ENCODE measurements around the gene FLT3LG. TPM values are rescaled to one million over a fixed set of nuclear protein-coding genes. Genes with fewer than 3 reads are reported as not detected.

FLT3LG gene
- total RNA-seq, 1 experiment from 2014 or later = 1.5 TPM

DNA sequence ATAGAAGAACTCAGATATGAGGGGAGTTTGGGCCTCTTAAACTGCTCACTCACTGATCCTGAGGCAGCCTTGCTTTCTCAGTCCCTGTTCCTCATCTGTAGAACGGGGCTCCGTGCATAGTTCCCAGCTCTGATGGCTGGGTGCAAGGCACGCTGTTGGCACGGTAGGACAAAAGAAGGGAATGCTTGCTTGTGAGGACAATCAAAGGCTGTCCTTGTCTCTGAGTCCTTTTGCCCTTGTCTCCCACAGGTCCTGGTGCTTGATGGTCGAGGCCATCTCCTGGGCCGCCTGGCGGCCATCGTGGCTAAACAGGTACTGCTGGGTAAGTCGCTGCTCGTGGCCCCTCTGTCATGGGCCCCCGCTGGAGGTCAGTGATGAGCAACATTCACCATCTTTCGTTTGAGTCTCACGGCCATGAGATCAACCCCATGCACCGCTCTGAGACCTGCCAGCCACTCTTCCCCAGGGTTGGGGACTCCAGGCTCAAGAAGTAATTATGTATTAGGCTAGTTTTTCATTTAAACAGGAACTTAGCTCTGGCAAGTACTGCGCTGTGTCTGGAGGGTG is 15.7 kb downstream of the FLT3LG start:
- intact Hi-C loops (cut with micrococcal nuclease) = loop anchor here (5.0 kb wide), 1 partner anchor 37 kb away; the partner anchor contains the start of genes ALDH16A1 and PIH1D1
- Mint-ChIP-seq H3K4me1 (ENCODE audit: insufficient read depth, unreplicated experiment) (no peaks in the 10 kb centered on the region), H3K9me3 (ENCODE audit: unreplicated experiment) (no peaks in the 10 kb centered on the region), H3K4me3 (ENCODE audit: unreplicated experiment) (peak overlapping the region; percentile 95), H3K27me3 (ENCODE audit: insufficient read depth, unreplicated experiment) (no peaks in the 10 kb centered on the region), H3K27ac (ENCODE audit: low read depth, unreplicated experiment) (peak overlapping the region; percentile 99), H3K36me3 (ENCODE audit: insufficient read depth, unreplicated experiment) (peaks cover 76% of the 10 kb centered on the region)
- ChIA-PET CTCF (interaction anchor here (0.8 kb wide), 1 partner anchor 183 kb away, joined by 3 read pairs; no protein-coding TSS in a partner anchor), POLR2A (interaction anchor here (0.7 to 3.7 kb wide), 8 partner anchors 8 to 439 kb away, joined by 3 to 69 read pairs (median 6); partner anchors contain the start of genes ALDH16A1, NOSIP, PIH1D1 and PRRG2)
- no TSS peak for BruUV-seq (replicated peaks)
- no peak for DNase-seq (ENCODE audit: unreplicated experiment)
- no peak for TF ChIP-seq CTCF (IDR thresholded peaks at IDR 0.05; ENCODE audit: unreplicated experiment)

DNA sequence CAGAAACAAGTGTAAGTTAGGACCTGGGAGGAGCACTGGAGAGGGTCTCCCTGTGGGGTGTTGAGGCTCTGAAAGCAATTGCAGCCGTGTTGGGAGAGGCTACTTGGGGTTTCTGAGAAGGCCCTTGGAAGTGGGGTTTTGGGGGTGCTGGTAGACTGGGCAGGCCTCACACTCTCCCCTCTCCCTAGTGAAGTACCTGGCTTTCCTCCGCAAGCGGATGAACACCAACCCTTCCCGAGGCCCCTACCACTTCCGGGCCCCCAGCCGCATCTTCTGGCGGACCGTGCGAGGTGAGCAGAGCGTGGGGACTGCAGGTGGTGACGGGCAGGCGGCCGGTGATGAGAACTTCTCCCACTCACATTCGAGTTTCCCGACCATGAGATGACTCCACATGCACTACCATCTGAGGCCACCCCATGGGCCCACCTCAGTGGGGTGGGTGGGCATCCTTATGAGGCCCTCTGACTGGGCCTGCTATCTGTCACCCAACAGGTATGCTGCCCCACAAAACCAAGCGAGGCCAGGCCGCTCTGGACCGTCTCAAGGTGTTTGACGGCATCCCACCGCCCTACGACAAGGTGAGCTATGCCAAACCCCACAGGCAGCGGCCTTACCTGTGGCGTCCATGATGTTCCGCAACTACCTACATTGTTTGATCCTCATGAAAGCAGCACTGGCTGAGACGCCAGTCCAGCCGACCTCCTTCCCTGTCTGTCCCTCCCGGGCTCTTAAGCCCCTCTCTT is 16.4 kb downstream of the FLT3LG start:
- BruUV-seq (replicated peaks) = no TSS peak
- CTCF ChIA-PET = interaction anchor here (0.6 kb wide), 1 partner anchor 196 kb away, joined by 3 read pairs; no protein-coding TSS in a partner anchor
- no peaks in the 10 kb centered on the region for H3K9me3 Mint-ChIP-seq (ENCODE audit: unreplicated experiment)
- POLR2A ChIA-PET = interaction anchor here (3.4 kb wide), 1 partner anchor 38 kb away, joined by 37 read pairs; the partner anchor contains the start of genes ALDH16A1 and PIH1D1
- no peak for DNase-seq (ENCODE audit: unreplicated experiment)
- TF ChIP-seq CTCF (IDR thresholded peaks at IDR 0.05; ENCODE audit: unreplicated experiment) = no peak
- H3K4me1 Mint-ChIP-seq (ENCODE audit: insufficient read depth, unreplicated experiment) = no peaks in the 10 kb centered on the region
- peaks cover 83% of the 10 kb centered on the region for H3K36me3 Mint-ChIP-seq (ENCODE audit: insufficient read depth, unreplicated experiment)
- H3K27ac Mint-ChIP-seq (ENCODE audit: low read depth, unreplicated experiment) = no peak overlapping the region
- no peaks in the 10 kb centered on the region for H3K27me3 Mint-ChIP-seq (ENCODE audit: insufficient read depth, unreplicated experiment)
- intact Hi-C loops (cut with micrococcal nuclease) = no loop called here
- H3K4me3 Mint-ChIP-seq (ENCODE audit: unreplicated experiment) = peak overlapping the region; percentile 95

- no TSS peak for BruUV-seq (replicated peaks)
- peak overlapping the region; percentile 95 for H3K4me3 Mint-ChIP-seq (ENCODE audit: unreplicated experiment)
- no peaks in the 10 kb centered on the region for H3K27me3 Mint-ChIP-seq (ENCODE audit: insufficient read depth, unreplicated experiment)
- no peak for DNase-seq (ENCODE audit: unreplicated experiment)
- intact Hi-C loops (cut with micrococcal nuclease) = no loop called here
- no peak for TF ChIP-seq CTCF (IDR thresholded peaks at IDR 0.05; ENCODE audit: unreplicated experiment)
- no peaks in the 10 kb centered on the region for H3K9me3 Mint-ChIP-seq (ENCODE audit: unreplicated experiment)
- ChIA-PET POLR2A (interaction anchor here (0.6 kb wide), 1 partner anchor 1314 kb away, joined by 3 read pairs; no protein-coding TSS in a partner anchor), CTCF (interaction anchor here (0.6 to 0.7 kb wide), 2 partner anchors 12 to 195 kb away, joined by 3 read pairs; no protein-coding TSS in a partner anchor)
- peaks cover 90% of the 10 kb centered on the region for H3K36me3 Mint-ChIP-seq (ENCODE audit: insufficient read depth, unreplicated experiment)
- H3K27ac Mint-ChIP-seq (ENCODE audit: low read depth, unreplicated experiment) = no peak overlapping the region
- no peaks in the 10 kb centered on the region for H3K4me1 Mint-ChIP-seq (ENCODE audit: insufficient read depth, unreplicated experiment)
Observed at GRCh38 chr19:49491030-49491803, 17.2 kb downstream of the FLT3LG start.
